HG03159 (cell line): ENCODE measurements around the gene MYRF.

ENCODE experiments used
- ATAC-seq: cut with Tn5 transposase; IDR thresholded peaks from one replicate; pipeline ENCODE4 v1.9.1; 2021; ENCODE audit warnings: mild to moderate bottlenecking, moderate library complexity; ENCODE audit not compliant: unreplicated experiment

MYRF gene

DNA sequence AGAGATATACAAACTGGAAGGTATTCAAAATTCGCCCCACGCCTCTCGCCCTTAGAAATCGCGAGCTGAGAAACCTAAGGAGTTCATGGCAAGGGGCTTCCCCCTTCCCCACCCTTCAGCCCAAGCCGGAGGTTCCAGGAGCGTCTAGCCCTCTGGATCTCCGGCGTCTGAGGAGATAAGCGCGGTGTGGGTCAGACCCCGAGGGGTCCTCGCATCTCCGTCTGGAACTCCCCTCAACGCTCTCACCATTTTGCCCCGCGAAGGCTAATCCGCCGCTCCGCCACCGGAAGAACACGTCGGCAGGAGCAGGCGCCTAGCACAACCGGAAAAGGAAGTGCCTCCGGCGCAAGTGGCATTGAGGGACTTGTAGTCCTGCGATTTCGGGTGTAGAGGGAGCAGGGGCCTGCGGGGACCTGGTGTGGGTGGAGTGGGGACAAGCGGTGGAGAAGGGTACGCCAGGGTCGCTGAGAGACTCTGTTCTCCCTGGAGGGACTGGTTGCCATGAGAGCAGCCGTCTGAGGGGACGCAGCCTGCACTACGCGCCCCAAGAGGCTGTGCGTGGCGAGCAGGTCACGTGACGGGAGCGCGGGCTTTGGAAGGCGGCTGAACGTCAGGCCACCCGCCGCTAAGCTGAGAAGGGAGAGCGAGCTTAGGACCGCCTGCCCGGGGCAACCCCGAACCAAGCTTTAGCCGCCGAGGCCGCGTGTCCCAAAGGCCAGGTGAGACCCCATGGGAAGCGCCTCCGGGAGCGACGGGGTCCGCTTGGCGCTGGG, 40.1 kb downstream of the MYRF start, which contains the start of the genes FEN1 and TMEM258:
FEN1 (plus strand) TSS at position 602 of the 773 bp plus-strand sequence. CDS start 2,451 bp downstream, outside the sequence.
TMEM258 (minus strand) TSS at position 290 of the 773 bp plus-strand sequence; CDS start at position 249, 41 bp downstream.
- ATAC-seq: peak; percentile 74

DNA sequence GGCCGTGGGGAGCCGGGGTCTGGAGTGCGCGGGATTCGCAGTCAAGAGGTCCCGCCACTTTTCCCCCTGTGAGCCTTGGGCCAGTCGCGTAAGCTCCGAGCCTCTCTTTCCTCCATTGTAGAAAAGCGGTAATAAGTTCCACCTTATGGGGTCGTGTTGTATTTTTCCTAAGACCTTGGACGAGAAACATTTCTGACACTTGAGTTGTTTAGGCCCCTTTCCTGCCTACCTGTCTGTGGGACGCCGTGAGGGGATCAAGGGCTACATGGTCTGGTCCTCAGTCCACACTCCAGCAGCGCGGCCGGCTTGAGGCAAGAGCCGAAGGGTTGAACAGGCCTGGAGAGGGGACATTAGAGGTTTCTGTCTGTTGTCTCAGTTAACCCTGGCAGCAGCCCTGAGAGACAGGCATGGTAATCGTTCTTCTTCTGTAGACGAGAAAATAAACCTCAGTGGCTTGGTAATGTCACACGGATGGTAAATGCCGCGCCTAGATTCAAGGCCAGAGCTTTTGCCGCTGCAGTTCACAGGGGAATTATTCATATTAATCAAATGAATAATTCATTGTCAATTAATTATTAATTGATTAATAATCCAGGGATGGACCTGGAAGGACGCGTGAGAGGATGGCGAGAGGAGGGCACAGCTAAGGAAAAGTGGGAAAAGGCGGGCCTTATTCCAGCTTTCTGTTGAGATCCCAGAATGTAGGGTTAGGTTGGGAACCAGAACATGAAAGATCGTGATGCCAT, 40.8 kb downstream of the MYRF start:
- peak; percentile 6 for ATAC-seq

DNA sequence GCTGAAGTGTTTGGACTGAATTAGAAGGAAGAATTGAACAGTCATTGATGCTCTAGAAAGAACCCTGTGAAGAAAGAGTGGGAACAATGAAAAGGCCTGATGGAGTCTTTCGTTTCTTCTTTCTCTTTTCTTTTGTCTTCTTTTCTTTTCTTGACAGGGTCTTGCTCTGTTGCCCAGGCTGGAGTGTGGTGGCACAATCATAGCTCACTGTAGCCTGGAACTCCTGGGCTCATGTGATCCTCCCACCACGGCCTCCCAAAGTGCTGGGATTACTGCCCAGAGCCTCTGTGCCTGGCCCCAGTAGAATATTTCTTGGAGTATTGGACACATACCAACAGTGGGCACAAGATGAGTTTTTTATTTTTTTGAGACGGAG, 41.4 kb downstream of the MYRF start:
- no peak for ATAC-seq

DNA sequence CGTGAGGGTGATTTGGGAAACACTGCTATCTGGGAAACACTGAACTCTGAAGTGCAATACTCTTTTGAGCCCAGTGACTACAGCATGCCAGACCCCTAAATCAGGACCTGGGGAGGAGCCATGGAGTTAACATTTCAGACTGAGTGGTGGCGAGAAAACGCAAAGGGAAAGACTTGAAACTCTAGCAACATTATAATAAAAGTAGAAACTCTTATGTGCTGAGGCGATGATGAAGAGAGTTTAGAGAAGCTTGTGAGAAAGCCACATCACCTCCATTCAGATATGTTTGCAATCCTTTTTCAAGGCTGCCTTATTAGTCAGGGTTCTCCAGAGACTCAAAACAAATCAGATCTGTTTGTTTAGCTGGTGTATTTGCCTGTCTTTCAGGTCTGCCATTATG, 42.1 kb downstream of the MYRF start:
- no peak for ATAC-seq

DNA sequence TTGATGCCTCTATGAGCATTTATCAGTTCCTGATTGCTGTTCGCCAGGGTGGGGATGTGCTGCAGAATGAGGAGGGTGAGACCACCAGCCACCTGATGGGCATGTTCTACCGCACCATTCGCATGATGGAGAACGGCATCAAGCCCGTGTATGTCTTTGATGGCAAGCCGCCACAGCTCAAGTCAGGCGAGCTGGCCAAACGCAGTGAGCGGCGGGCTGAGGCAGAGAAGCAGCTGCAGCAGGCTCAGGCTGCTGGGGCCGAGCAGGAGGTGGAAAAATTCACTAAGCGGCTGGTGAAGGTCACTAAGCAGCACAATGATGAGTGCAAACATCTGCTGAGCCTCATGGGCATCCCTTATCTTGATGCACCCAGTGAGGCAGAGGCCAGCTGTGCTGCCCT, 43.0 kb downstream of the MYRF start:
- no peak for ATAC-seq

DNA sequence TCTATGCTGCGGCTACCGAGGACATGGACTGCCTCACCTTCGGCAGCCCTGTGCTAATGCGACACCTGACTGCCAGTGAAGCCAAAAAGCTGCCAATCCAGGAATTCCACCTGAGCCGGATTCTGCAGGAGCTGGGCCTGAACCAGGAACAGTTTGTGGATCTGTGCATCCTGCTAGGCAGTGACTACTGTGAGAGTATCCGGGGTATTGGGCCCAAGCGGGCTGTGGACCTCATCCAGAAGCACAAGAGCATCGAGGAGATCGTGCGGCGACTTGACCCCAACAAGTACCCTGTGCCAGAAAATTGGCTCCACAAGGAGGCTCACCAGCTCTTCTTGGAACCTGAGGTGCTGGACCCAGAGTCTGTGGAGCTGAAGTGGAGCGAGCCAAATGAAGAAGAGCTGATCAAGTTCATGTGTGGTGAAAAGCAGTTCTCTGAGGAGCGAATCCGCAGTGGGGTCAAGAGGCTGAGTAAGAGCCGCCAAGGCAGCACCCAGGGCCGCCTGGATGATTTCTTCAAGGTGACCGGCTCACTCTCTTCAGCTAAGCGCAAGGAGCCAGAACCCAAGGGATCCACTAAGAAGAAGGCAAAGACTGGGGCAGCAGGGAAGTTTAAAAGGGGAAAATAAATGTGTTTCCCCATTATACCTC, 43.6 kb downstream of the MYRF start:
- ATAC-seq: no peak

DNA sequence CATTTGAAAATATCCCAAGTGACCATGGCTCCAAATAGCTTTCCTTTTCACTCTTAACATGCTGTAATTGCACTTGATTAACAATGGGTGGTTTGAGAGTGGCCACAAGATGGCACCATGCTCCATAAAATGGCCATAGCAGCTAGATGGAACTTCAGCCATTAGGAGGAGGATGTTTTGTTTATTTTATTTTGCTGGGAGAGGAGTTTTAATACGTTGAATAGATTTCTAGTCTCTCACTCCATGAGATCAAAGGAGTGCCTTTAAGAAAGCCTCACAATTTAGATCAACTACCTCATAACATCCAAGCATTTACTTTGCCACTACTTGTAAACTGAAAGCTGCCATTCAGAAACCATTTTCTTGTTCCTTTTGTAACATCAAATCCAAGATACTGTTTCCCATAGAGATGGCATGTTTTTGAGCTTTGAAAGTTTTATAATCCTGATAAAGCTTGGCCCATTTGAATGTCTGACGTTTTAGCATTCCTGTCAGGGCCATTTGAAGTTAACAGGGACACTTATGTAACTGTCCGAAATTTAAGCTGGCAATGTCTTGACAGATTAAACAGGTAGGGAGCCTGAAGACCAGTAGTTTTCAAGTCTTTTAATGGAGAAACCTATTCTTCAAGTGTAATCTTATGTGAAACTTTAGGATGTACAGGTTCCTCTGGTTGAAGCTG, 45.0 kb downstream of the MYRF start:
- no peak for ATAC-seq

DNA sequence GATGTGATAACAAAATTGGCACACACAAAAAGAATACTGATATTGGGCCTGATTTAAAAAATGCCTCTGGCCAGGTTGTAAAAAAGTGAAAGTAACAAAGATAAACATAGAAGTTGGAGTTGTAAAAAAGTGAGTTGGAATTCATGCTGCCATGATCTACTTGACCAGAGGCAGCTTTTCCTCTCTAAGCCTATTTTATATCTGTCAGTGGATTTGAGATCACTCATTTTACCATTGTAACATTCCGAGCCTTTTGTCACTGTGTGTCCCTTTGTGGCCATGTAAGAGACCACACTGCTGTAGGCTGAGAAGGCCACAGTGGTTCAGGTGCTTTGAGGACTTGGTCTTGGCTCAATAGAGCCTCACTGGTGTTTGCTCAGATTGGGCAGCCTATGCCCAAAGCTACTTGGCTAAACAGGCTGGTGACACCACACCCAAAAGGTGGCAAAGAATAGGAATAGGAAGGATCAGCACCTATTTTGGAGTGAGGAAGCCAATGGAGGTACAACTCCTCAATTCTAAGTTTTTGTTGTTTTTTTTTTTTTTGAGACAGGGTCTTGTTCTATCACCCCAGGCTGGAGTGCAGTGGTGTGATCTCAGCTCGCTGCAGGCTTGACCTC, 47.3 kb downstream of the MYRF start:
- ATAC-seq: no peak

DNA sequence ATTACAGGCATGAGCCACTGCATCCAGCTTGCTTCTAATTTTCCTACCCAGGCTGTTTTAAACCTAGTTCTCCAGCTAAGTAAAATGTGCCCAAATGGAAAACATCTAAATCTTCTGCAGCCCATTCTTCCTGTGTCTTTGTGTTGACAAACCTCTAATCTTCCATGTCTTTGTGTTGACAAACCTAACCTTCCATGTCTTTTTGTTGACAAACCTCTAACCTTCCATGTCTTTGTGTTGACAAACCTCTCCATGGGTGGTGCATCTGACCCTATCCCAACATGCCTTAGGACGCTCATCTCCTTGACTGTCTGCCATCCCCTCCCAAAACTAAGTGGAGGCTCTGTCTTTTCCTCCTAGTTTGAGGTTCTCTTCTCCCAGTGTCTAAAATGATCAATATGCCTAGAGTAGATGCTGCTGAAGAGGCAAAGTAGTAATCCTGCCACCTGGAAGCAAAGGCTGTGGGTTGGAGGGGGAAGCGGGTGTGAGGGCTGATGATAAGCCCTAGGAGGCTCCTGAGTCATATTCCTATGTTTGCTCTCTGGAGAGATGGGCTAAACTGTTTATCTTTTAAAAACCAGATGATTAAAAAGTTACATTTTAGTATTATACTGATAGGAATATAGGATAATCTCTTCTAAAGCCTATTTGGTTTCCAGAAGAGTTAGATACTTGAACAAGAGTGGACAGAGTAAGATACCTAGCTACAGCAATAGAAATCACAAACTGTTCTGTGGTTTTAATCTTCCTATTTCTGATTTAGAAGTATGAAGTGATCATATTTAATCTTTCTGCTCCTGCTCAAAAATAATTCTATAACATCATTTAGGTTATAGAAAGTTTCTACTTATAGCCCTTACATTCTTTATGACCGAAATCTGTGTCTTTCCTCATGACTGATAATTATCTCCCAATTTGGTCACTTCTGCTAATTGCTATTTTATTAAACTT, 48.2 kb downstream of the MYRF start:
- no peak for ATAC-seq

DNA sequence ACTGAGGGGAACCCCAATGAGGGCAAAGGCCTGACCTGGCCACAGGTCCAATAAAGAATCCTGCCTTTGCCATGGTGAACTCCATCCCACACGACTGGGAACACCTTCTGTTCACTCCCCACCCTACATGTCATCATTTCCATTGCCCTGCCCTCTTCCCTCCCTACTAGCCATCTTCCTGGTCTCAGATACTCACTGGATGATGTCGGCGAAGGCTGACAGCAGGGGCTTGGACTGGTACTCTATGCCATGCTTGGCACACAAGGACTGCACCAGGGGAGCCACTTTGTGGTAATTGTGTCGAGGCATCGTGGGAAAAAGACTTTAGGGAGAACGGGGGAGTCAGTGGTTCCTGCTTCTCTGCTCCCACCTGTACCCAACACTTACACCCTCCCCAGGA, 50.2 kb downstream of the MYRF start:
- ATAC-seq: no peak

DNA sequence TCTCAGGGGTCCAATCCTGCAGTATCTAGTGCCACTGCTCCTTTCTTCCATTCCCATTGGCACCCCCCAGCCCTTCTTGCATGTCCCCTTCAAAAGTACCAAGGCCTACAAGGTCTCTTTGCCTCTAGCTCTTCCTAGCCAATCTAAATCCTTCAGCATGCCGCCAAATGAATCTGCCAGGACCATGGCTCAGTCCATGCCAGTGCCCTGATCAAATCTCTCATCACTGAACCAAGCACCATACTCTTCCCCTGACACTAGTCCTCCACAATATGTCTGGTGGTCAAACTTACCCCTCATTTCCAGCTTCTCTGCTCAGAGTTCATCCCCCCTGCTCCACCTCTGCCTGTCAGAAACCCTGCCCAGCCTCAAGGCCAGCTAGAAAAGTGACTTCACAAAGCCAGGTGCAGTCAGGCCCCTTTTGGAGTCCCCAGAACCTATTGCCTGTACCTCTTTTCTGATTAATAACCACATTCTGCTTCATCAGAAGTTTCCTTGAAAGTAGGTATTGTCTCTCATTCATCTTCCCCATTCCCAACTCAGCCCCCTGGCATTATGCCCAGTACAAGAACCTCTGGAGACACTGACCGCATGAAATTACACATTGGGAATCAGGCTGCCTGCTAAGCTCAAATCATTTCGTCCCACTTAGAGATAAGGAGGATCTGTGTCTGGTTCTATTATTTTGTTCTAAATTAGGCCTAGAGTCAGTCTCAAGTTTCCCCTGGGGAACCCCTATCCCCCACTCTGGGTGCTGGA, 51.6 kb downstream of the MYRF start:
- ATAC-seq: no peak

DNA sequence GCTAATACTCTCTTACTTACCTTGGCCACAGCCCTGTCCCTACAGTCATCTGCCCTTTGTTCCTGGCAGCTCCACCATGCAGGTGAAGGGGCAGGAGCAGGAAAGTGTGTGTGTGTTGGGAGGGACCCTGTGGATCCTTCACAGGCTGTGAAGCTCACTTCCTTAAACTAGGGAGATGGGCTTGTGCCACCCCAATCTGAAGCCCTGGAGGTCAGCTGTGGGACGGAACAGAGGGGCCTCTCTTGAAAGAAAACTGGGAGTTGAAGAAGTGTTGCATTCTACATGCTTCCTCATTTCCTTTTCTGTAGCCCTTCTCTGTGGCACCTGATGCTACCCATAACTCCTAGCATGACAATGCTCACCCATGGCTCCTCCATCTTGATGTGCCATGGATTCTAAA, 52.7 kb downstream of the MYRF start:
- ATAC-seq: no peak

DNA sequence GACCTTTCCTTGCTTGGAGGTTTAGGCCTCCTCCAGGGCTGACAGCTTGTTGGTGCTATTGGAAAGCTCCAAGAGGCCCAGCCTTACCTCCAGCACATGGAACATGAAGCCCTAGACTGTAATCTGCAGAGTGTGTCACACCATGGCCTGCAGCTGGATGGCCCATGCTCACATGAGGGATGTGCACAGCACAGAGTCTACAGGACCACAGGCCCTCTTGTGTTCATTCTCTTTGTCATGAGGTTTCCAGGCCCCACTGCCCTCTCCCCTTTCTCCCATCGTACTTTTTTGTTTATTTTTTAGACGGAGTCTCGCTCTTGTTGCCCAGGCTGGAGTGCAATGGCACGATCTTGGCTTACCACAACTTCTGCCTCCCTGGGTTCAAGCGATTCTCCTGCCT, 54.3 kb downstream of the MYRF start:
- no peak for ATAC-seq

DNA sequence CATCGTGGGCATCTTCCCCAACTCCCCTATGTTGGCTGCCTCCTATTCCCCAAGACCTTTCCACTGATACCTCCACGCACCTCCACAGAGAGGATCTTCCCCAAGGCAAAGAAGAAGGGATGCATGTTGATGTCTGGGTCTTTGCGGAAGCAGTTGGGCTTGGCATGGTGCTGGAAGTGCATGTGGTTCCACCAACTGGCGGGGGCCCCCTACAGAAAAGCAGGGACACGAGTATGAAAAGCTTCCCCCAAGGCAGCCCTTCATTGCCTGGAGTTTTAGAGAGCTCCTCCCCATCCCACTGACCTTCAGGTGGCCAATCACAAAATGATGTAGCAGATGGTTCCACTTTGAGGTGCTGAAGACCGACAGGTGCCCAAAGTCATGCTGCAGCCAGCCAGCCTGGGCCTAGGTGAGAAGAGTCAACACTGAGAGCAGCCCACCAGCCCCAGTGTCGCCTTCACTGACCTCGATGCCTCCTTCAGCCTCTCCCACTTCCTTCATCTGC, 58.3 kb downstream of the MYRF start:
- no peak for ATAC-seq

DNA sequence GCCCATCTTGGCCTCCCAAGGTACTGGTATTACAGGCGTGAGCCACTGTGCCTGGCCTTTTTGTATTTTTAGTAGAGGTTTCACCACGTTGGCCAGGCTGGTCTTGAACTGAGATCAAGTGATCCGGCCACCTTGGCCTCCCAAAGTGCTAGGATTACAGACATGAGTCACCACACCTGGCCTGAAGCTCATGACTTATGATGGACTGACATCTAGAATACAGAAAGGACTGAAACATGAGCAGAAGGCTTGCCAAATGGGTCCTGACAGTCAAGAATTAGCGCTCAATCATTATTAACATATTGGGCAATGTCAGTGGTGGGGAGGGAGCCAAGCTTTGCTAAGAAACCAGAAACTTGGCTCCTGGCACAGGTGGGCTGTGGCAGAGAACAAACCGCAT, 59.4 kb downstream of the MYRF start:
- ATAC-seq: no peak

DNA sequence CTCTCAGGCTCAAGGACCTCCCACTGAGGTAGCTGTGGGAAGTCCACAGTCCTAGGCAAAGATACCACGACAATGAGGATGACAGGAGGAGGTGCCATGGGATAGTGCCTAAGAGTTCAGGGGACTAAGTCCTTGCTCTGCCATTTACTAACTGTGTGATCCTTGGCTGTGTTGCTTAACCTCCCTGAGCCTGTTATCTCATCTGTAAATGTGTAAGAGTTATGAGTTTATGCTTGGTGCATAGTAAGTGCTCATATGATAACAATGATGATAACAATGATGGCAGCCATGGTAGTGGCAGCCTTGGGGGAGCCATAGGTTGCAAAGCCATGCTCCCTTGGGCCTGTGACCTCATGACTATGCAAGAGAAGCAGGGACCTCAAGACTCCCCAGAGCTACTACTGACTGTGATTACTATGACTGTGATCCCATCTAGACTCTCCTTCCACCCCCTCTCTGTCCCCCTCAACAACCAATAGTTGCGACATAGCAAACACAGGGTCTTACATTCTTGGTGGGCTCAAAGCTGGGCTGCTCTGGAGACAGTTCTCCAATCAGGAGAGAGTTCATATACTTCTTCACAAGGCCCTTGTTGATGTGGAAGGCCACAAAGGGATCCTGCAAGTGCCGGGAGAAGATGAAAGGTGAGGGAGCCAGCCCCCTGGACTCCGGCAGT, 60.4 kb downstream of the MYRF start:
- ATAC-seq: no peak

DNA sequence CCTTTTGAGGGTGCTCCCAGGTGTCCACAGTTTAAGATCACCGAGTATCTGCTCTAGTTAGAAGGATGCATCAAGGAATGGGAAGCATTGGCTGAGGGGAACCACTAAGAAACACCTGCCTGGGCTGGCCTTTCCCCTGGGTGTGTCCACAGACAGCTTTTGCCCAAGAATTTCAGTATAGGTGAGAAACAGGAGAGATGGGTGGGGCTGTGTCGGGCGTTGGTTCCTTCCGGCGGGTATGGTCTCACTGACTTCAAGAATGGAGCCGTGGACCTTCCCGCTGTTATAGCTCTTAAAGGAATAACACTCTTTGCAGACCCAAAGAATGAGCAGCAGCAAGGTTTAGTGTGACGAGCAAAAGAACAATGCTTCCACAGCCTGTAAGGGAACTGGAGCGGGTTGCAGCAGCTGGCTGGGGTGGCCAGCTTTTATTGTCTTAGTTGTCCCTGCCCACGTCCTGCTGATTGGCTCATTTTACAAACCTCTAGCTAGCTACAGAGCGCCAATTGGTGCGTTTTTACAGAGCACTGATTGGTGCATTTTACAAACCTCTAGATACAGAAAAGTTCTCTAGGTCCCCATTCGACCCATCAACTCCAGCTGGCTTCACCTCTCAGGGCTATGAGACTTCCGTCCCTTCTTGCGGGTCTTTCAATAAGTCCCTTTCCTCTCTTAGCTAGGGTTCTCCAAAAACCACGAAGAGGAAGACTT, 62.0 kb downstream of the MYRF start:
- ATAC-seq: no peak
